ACHN (cell line): ENCODE results near the gene PRR35.

ENCODE experiments used
- DNase-seq: peaks from one replicate; pipeline ENCODE4 v3.0.0-alpha.2; 2015
- in situ Hi-C: cut with HindIII; loops from 2 replicates; pipeline ENCODE4 v1.10.0; 2017; ENCODE audit warnings: low sequenced_read_pairs, low pct_ligation_motif_present, low pct_unique_long_range_greater_than_20kb

The PRR35 gene

GRCh38 chr16:559021-559380 lies 1.2 kb upstream of the PRR35 start:
- DNase-seq, result no peak
- in situ Hi-C loops, result no loop called here

GRCh38 chr16:559411-560203 lies 587 bp upstream of the PRR35 start:
- in situ Hi-C loops, result no loop called here
- no peak for DNase-seq

- no peak for DNase-seq
- in situ Hi-C loops, result no loop called here
Observed at GRCh38 chr16:560701-561412, 663 bp downstream of the PRR35 start.

- no peak for DNase-seq
- in situ Hi-C loops, result no loop called here
Observed at GRCh38 chr16:561413-561794, 1.2 kb downstream of the PRR35 start.

- in situ Hi-C loops, result no loop called here
- DNase-seq, result no peak
Observed at GRCh38 chr16:561957-562938, 2.1 kb downstream of the PRR35 start.

- DNase-seq, result no peak
- in situ Hi-C loops, result no loop called here
Observed at GRCh38 chr16:563072-563644, 3.0 kb downstream of the PRR35 start.

GRCh38 chr16:564690-565418 lies 4.7 kb downstream of the PRR35 start:
- in situ Hi-C loops, result no loop called here
- no peak for DNase-seq

- in situ Hi-C loops, result no loop called here
- no peak for DNase-seq
Observed at GRCh38 chr16:565419-566330, 5.5 kb downstream of the PRR35 start.

- peak; percentile 45 for DNase-seq
- in situ Hi-C loops, result no loop called here
Observed at GRCh38 chr16:566475-567372, 6.5 kb downstream of the PRR35 start, which contains the start of gene NHLRC4. Gene NHLRC4, plus strand, starts transcription at chr16:567005. Its CDS starts 1,043 bp downstream, at chr16:568048.

GRCh38 chr16:567373-568256 lies 7.4 kb downstream of the PRR35 start:
- in situ Hi-C loops, result no loop called here
- no peak for DNase-seq

GRCh38 chr16:568401-569258 lies 8.4 kb downstream of the PRR35 start:
- DNase-seq, result no peak
- in situ Hi-C loops, result no loop called here

- DNase-seq, result peak; percentile 70
- in situ Hi-C loops, result no loop called here
Observed at GRCh38 chr16:569445-570254, 9.5 kb downstream of the PRR35 start, which contains the start of gene PIGQ. Gene PIGQ, plus strand, starts transcription at chr16:569968. Its CDS starts 4,107 bp downstream, at chr16:574075.

GRCh38 chr16:572865-573650 lies 12.9 kb downstream of the PRR35 start:
- in situ Hi-C loops, result no loop called here

More at GRCh38 chr16:572865-573650, 12.9 kb downstream of the PRR35 start:
- DNase-seq, result no peak
